ENCODE measurements around the gene DNAJC5. TPM values are rescaled to one million over a fixed set of nuclear protein-coding genes. Genes with fewer than 3 reads are reported as not detected.
"Not testable (repeated sequence)": the region's sequence is repeated elsewhere in the genome, so short reads cannot be mapped to it uniquely, and the experiment has no call there.

Gene DNAJC5
- total RNA-seq, 4 donors from 2014 or later = 10.9 to 39.8 (median 25.6) TPM

- Histone ChIP-seq H3K9me3 (no peaks in the 10 kb centered on the region), H3K4me1 (no peaks in the 10 kb centered on the region), H3K27me3 (no peaks in the 10 kb centered on the region), H3K4me3 (no peak overlapping the region), H3K27ac (no peak overlapping the region), H3K36me3 (no peaks in the 10 kb centered on the region)
- DNase-seq = no peak
- intact Hi-C loops (cut with DNase I; ENCODE audit: low total_unique reads) = no loop called here
- TF ChIP-seq CTCF (IDR thresholded peaks at IDR 0.05) = no peak
- TF ChIP-seq POLR2A (IDR thresholded peaks at IDR 0.05) = no peak
Measured at GRCh38 chr20:63908008-63908682, 13.2 kb downstream of the DNAJC5 start.

GRCh38 chr20:63911176-63911575, 16.2 kb downstream of the DNAJC5 start:
- Histone ChIP-seq H3K4me1 (no peaks in the 10 kb centered on the region), H3K27ac (no peak overlapping the region), H3K36me3 (no peaks in the 10 kb centered on the region), H3K9me3 (no peaks in the 10 kb centered on the region), H3K27me3 (no peaks in the 10 kb centered on the region), H3K4me3 (no peak overlapping the region)
- intact Hi-C loops (cut with DNase I; ENCODE audit: low total_unique reads) = no loop called here
- TF ChIP-seq CTCF (IDR thresholded peaks at IDR 0.05) (no peak), POLR2A (IDR thresholded peaks at IDR 0.05) (no peak)
- DNase-seq = no peak

GRCh38 chr20:63913768-63914167, 18.8 kb downstream of the DNAJC5 start:
- no peak for DNase-seq
- no peaks in the 10 kb centered on the region for H3K27me3 ChIP-seq
- intact Hi-C loops (cut with DNase I; ENCODE audit: low total_unique reads) = no loop called here
- no peaks in the 10 kb centered on the region for H3K4me1 ChIP-seq
- no peaks in the 10 kb centered on the region for H3K36me3 ChIP-seq
- no peak overlapping the region for H3K4me3 ChIP-seq
- peaks cover 0 to 3% of the 10 kb centered on the region in 2 donors for H3K9me3 ChIP-seq
- H3K27ac ChIP-seq = no peak overlapping the region
- no peak for TF ChIP-seq CTCF (IDR thresholded peaks at IDR 0.05)
- TF ChIP-seq POLR2A (IDR thresholded peaks at IDR 0.05) = no peak

GRCh38 chr20:63915471-63915870, 20.5 kb downstream of the DNAJC5 start:
- Histone ChIP-seq H3K27ac (no peak overlapping the region), H3K9me3 (peaks cover 0 to 3% of the 10 kb centered on the region in 2 donors), H3K4me1 (no peaks in the 10 kb centered on the region), H3K27me3 (no peaks in the 10 kb centered on the region), H3K36me3 (no peaks in the 10 kb centered on the region), H3K4me3 (no peak overlapping the region)
- intact Hi-C loops (cut with DNase I; ENCODE audit: low total_unique reads) = no loop called here
- TF ChIP-seq CTCF (IDR thresholded peaks at IDR 0.05) (no peak), POLR2A (IDR thresholded peaks at IDR 0.05) (no peak)
- DNase-seq = no peak

- H3K4me1 ChIP-seq; H3K4me3 ChIP-seq; H3K36me3 ChIP-seq; H3K9me3 ChIP-seq; intact Hi-C loops (cut with DNase I; ENCODE audit: low total_unique reads); H3K27ac ChIP-seq; DNase-seq; H3K27me3 ChIP-seq: not testable (repeated sequence)
Measured at GRCh38 chr20:63916371-63916939, 21.5 kb downstream of the DNAJC5 start.
